Measurements from ENCODE around the gene CHCHD4.

CHCHD4 gene

DNA sequence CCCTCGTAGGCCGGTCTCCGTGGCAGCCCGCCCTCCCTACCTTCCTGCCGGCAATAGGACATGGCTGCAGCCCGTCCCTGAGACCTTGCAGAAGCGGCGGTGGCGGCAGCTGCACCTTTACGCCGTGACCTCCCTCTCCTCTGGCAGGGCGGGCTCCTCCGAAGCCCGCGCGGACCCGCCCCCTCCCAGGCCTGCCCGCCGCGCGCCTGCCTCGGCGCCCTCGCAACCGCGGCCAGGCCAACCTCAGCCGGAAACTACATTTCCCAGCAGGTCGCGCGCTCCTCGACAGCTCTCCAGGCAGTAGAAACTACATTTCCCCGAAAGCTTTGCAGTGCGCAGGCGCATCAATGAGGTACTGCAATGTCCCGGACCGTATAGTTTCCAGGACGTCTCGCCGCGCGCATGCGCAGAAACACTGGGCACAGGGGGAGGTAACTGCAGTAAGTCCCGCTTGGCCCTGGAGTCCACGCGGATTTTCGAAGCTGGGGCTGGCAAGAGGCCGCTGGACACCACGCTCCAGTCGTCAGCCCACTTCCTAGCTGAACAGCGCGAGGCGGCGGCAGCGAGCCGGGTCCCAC lies at the start of gene CHCHD4, which contains the start of gene TMEM43:
Gene CHCHD4, minus strand, starts transcription at position 256 of the 578 bp plus-strand sequence. Its CDS starts 194 bp downstream, at position 62.
Gene TMEM43, plus strand, starts transcription at position 438 of the 578 bp plus-strand sequence. CDS start 142 bp downstream, outside the sequence.
- DNase-seq (ENCODE audit: low read depth), result peak; percentile 97

DNA sequence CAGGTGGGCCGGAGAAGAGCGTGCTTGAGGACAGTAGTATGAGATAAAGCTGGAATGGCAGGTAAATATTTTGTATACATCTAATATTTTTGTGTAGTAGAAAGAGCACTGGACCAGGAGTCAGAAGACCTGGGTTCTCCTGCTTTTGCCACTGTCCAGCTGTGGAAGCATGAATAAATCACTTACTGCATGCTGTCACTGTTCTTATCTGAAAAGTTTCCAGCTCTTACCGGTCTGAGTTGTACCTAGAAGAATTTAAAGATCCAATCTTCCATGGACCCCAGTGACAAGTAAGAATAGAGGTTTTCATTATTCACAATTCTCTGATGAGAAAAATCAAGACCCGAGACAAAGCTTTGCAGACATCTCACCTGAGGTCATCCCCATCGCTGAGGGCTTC lies 47.8 kb upstream of the CHCHD4 start:
- no peak for DNase-seq (ENCODE audit: low read depth)

DNA sequence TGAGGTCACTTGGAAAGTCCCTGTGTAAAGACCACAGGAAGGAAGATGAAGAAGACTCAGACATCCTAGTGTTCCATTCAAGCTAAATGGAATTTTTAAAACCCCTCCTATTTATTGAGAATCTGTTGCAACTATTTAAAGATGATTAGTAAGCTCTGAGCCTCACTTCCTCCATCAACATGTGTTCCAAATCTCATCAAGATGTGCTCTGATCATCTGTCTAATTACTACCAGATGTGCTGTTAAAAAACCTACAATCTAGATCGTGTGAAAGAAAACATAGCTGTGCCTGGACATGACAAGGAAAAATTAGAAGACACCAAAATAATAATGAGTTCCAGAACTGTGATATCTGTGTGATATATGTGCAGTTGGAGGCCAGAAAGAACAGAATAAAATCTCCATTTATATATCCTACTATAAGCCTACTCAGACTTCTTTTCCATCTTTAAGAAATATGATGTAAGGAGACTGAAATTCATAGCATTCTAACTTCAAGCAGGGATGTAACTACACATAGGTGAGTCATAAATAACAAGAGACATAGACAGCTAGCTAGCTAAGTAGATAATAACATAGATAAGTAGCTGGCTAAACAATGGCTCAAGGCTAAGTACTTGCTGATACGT lies 46.0 kb upstream of the CHCHD4 start:
- peak; percentile 86 for DNase-seq (ENCODE audit: low read depth)

DNA sequence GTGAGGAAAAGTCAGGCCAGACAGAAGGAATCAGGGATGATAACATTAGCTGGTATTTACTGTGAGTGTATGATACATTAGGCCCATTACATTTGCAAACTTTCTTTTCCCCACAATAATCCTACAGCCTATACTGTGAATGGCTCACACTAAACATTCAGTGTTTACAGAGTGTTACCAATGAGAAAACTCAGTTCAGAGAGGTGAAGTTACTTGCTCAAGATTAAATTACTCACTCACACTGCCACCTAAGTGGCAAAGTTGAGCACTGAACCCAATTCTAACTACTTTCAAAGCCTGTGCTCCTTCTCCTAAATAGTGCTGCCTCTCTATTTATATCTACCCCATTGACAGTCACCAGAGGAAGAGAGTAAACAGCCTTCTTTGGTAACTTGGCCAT lies 45.2 kb upstream of the CHCHD4 start:
- no peak for DNase-seq (ENCODE audit: low read depth)

DNA sequence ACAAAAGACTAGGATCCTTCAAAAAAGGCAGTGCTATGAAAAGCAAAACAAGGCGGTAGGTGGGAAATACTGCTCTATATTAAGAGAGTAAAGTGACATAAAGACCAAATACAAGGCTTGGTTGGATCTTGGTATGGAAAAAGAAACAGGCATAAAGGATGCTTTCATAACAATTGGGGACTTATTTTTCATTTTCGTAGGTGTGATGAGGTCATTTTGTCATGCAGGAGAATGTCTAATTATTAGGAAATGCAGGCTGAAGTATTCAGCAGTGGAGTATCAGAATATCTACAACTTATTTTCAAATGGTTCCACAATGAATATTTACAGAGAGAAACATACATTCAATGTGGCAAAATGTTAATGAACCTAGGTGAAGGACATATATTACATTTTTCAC lies 44.8 kb upstream of the CHCHD4 start:
- DNase-seq (ENCODE audit: low read depth), result no peak

DNA sequence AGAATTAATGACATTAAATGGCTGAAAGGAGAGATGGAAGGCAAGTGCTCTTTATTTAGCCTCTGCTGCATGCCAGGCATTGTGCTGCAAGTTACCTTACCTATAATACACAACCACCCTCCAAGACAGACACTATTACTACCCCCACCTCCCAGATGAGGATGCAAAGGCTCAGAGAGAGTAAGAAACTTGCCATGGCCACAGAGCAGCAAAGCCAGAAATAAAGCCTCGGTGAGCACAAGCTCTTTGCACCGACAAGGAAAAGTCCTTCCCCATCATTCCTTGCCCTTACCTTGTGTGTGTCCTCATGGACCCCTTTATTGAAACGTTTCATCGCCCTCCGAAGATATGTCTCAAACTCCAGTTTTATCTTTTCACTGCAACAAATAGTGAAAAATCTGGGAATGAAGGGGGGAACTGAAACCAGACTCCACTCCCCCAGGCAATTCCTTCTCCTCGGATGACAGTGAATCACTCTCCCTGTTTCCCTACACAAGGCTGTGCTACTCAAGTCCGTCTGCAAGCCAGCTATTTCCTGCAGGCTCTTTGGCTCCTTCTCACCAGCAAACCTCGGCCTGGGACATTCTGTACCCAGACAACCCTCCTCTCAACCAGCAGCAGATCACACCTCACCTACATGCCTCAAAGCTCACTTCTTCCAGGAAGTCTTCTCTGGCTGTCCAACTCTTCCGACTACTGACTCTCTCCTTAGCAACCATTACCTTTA lies 42.4 kb upstream of the CHCHD4 start:
- DNase-seq (ENCODE audit: low read depth), result no peak

DNA sequence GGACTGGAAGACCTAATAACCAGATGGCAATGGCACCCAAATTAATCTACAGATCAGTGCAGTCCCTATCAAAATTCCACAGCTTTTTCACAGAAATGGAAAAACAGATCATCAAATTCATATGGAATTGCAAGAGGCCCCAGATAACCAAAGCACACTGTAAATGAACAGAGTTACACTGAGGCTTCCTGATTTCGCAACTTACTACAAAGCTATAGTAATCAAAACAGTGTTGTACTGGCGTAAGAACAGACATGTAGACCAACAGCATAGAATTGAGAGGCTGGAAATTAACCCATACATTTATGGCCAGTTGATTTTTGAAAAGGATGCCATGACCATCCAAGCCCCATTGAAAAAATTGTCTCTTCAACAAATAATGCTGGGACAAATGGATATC lies 37.5 kb upstream of the CHCHD4 start:
- DNase-seq (ENCODE audit: low read depth), result no peak

DNA sequence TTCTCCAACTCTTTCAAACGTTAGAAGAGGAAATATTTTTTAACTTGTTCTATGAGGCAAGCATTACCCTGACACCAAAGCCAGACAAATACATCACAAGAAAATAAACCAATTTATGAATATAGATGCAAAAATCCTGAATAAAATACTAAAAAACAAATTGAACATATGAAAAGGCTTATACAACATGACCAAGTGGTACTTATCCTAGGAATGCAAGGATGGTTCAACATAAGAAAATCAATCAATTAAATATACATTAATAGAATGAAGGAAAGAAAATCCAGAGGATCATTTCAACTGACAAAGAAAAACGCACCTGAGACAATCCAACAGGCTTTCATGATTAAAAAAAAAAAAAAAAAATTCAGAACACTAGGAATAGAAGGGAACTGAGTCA lies 36.6 kb upstream of the CHCHD4 start:
- no peak for DNase-seq (ENCODE audit: low read depth)

DNA sequence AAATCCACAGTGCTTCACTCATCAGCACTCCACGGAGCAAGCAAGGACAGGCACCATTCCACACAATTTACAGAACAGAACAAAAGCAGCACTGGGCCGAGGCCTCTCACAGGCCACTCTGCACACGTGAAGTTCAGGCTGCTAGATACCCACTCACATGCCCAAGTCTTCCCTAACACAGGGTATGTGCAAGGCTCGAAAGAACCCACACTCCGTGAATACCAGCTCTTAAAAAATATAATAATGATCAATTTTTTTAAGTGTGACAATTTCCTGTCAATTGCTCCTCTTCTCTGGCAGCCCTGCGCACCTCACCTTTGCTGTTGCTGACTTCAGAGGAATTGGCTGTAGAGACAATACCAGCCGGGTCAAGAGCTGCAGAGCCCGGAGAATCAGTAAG lies 34.8 kb upstream of the CHCHD4 start:
- no peak for DNase-seq (ENCODE audit: low read depth)

DNA sequence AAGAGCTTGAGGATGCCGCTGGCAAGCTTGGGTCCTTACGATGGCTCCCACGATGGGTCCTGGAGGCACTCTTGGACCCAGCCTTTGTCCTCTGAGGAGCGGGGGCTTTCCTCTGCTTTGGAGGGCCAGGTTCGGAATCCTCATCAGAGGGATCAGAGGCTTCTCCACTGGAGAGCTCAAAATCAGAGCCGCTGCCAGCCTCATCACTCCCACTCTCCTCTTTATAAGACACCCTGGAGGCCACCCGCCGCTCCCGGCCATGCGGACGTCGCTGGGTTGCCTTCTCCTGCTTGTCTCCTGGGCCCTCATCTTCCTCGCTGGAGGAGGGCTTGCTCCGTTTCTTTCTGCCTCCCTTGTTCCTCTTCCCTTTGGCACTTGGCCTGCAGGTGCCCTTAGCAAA lies 33.7 kb upstream of the CHCHD4 start:
- no peak for DNase-seq (ENCODE audit: low read depth)

DNA sequence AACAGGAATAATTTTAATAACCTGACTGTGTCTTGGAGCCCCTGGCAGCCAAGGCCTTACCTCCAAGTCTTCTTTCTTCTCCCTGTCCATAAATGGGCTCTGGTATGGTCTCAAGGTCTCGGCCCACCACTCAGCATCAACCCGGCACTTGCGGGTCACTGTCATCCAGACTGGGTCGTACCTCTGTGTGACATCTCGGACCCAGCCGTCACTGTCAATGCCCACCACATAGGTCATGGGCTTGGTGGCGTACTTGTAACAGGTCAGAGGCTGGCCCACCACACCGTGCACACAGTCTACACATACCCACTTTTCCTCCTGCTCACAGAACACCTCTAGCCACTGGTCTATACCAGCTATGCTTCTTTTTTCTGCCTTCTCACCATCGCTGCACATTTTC lies 33.3 kb upstream of the CHCHD4 start:
- no peak for DNase-seq (ENCODE audit: low read depth)

DNA sequence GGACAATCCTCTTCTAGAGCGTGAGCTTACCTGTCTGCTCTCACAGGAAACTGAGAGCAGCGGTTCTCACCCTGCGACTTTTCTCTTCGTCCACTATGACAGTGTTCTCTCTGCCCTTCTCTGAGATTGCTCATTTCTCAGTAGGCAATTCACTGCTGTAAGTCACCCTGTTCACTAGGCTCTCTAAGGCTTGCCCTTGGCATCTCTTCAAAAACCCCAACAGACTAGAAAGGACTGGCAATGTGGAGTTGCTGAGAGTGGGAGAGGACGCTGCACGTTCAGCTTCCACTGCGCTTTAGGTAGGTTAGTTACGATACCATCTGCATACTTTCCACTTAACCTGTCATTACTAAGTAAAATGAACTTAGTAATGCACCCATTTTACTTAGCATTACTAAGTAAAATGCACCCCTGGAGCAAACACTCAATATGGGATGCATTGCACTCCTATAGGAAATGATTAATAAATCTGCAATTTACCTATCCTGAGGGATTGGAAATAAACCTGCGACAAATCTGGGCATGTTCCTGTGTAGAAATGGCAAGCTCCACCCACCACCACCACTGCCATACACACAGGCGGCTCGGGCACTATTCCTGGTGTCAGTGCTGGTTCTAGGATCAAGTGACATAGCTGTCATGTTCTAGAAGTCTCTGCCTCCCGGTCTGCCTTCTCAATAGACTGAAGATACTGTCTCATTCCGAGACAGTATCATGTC lies 32.3 kb upstream of the CHCHD4 start:
- no peak for DNase-seq (ENCODE audit: low read depth)

DNA sequence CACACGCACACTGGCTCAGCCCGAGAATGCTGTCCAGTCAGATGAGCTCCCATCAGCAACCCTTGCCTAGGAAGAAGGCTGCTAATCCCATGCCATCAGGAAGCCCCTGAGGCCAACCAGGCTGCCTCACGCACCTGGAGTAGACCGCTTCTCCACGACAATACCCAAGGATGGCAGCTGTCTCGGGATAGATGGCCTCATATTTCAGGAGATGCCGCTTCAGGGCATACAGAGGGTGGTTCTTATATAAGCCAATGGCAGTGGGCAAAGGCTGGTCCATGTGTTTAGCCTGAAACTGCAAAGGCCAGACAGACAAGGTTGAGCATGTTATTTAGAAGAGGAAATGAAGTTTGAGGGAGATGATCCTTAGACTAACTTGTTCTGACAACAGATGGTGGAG lies 31.5 kb upstream of the CHCHD4 start:
- DNase-seq (ENCODE audit: low read depth), result no peak

DNA sequence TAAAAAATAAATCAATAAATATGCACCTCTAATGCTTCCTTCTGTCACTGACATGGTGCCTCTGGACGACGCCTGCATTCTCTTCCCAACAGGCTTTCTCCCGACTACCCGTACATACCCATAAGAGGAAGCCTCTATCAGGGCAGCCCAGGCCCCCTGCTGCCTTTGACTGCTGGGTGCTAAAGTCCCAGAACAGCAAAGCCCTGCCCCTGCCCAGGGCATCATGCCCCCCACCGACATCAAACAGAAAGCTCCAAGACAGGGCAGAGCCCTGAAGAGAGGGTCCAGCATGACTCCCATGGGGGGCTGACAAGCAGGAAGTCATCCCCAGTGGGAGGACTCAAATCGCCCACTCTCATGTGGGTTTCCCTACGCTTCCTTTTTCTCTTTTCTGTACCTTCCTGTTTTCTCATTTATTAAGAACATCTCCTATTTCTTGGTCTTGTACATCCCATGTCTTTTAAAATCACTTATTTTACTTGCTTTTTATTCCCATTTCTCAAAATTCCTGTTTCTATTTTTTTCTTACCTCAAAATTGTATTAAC lies 30.3 kb upstream of the CHCHD4 start:
- DNase-seq (ENCODE audit: low read depth), result no peak

DNA sequence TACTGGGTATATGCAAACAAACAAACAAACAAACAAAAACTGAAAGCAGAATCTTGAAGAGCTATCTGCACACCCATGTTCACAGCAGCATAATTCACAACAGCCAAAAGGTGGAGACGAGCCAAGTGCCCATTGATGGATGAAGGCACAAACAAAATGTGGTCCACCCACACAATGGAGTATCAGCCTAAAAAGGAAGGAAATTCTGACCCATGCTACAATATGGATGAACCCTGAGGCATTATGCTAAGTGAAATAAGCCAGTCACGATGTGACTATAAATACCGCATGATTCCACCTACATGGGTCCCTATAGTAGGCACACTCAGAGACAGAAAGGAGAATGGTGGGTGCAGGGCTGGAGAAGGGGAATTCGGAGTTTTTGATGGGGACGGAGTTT lies 29.6 kb upstream of the CHCHD4 start:
- no peak for DNase-seq (ENCODE audit: low read depth)

DNA sequence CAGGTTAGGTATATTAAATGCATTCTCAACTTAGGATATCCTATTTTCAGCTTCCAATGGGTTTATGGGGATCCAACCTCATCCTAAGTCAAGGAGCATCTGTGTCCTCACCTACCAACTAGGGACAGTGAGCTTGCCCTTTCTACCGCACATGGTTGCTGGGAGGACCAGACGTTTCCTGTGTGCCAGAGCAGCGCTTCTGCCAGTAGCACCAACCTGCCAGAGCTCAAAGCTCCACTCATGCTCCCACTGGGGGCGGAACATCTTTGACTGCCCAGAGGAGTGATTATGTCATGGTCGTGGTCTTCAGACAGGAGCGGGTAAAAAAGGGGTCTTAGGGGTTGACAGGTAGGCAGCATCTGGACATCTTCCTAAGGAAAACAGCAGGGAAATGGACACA lies 29.0 kb upstream of the CHCHD4 start:
- DNase-seq (ENCODE audit: low read depth), result no peak

DNA sequence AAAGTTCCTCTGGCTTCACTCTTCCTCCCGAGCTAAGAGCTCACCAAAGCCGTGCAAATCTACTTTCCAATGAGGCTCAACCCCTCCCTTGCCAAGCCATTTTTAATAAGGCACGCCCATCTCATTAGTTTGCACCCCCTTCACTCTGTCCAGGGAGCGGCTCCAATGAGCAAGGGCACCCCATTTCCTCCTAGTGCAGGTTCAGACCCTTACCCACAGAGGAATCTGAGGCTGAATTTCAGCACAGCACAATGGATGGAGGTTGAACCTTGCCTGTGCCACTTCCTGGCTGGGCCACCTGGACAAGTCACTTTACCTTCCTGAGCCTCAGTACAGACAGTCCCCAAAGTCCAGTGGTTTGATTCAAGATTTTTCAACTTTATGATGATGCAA lies 28.3 kb upstream of the CHCHD4 start:
- DNase-seq (ENCODE audit: low read depth), result no peak

DNA sequence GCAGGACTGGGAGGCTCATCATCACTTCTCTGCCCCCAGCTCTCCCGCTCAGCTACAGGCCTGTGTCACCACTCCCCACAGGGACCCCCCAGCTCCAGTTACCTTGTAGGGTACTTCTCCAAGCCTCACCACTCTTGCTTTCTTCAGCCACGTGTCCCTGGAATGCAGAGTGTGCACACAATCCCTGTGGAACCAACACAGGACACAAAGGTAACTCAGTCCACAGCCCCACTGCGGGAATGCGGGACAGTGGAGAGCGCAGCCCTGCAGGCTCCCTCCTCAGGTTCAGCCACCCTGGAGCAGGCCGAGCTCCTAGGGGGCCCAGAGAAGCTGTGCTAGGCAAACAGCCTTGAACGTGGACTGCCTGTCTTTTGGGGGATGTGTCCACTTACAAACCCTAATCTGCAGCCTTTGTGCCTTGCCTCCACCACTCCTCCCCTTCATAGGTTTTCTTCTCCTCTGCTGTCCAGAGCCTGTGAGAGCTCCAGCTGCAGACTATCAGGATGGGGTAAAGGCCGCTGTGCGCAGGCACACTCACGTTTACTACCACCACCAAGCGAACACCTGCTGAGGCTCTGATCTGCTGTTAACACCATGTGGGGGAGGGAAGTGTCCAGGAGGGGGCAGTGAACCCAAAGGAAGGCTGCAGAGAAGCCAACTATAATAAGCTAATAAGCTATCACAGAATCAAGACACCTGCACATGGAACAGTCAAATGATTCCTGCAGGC lies 27.7 kb upstream of the CHCHD4 start:
- no peak for DNase-seq (ENCODE audit: low read depth)

DNA sequence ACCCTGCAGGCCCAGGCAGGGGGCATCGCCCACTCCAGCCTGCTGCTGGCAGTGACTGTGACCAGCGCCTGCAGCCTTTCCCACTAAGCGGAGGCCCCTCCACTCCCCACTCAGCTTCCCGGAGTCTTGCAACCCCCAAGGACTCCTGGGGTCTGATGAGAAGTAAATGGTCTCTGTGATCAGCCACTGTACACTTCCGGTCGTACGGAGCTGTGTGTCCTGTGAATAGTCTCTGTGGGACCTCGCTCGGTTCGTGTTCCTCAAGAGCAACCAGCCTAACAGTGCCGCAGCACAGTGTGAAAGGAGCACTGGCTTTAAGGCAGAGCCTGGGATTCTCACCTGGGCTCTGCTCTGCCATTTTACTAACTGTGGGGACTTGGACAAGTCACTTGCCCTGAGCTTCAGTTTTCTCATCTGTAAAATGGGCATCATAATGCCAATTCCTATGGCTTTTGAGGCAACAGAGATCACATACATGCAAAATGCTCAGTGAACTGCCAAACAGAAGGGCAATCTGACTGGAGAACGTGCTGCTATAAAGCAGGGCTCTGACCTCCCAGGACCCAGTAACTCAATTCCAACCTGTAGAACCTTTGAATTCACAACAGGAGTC lies 26.9 kb upstream of the CHCHD4 start:
- no peak for DNase-seq (ENCODE audit: low read depth)

DNA sequence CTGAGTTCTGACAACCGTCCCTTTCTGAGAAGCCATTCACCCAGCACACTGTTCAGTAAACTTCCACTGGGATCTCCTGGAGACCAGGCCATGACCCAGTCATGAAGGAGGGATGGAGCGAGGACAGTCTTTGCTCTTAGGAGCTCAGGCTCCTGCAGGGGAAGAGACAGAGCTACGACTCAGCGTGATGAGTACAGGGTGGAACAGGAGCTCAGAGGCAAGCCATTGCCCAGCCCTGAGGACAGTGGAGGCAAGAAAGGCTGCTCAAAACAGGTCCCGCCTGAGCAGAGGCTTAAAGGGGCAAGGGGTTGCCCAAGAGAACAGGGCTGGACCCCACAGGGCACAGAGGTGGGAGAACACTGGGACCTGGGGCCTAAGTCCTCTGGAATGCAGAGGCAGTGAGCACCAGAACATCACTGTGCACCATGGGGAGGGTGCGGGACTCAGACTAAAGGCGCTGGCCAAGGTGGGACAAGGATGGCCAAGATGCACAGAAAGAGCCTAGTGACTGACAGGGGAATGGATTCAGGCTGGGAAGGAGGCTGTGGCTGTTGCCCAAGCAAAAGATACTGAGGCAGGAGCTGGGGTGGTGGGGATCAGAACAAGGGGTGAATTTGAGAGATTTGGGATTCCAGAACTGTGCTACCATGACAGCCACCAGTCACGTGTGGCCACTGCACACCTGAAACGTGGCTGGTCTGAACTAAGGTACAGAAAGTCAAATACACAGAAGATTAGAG lies 26.0 kb upstream of the CHCHD4 start:
- DNase-seq (ENCODE audit: low read depth), result no peak

DNA sequence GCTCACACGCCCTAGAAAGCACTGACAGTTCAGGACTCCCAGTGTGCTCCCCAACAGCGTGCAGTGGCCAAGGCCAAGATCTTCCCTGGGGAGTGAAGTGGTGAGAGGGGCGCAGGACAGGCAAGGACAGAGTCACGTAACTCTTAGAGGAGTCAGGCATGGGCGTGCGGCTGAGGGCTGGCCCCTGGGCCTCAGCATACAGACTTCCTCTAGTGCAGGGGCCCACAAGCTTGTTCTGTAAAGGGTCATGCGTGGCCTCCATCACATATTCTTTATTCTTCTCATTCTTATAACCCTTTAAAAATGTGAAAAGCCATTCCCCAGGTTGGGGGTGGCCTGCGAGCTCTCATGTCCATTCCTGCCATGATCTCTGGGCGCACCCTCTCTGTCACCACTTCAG lies 25.4 kb upstream of the CHCHD4 start:
- DNase-seq (ENCODE audit: low read depth), result no peak
